ENCODE data around the gene DNAH2. TPM values are rescaled to one million over a fixed set of nuclear protein-coding genes. Genes with fewer than 3 reads are reported as not detected.

DNAH2 gene
- polyA plus RNA-seq, 1 of the 3 experiments (the other 2 are of a cell fraction): 0.13 TPM

- Histone ChIP-seq H3K27me3 (ENCODE audit: insufficient read depth) (no peaks in the 10 kb centered on the region), H3K4me2 (peak overlapping the region; percentile 91), H3K9me2 (no peaks in the 10 kb centered on the region), H4K20me1 (ENCODE audit: insufficient read depth) (peaks cover 10% of the 10 kb centered on the region), H3K27ac (ENCODE audit: low read depth in 2 of 2, low read length in 1 of 2) (peak overlapping the region; percentile 93 to 100), H3K9ac (peak overlapping the region; percentile 79), H3K36me3 (replicated peaks in 1 of 2; ENCODE audit: control insufficient read depth in 1 of 2, insufficient read depth in 2 of 2, low read length in 1 of 2) (peaks cover 18 to 48% of the 10 kb centered on the region in 2 experiments), H3K9me3 (no peaks in the 10 kb centered on the region), H2AFZ (ENCODE audit: low read depth) (no peak overlapping the region), H3K4me3 (ENCODE audit: low read depth in 2 of 2, low read length in 1 of 2) (peak overlapping the region; percentile 72 to 77), H3F3A (replicated peaks; ENCODE audit: insufficient read depth) (peaks cover 19% of the 10 kb centered on the region), H3K79me2 (ENCODE audit: insufficient read depth) (peaks cover 17% of the 10 kb centered on the region; the same call in 1 of the 2 replicates), H3K4me1 (ENCODE audit: control insufficient read depth in 1 of 2, insufficient read depth in 2 of 2, low read depth in 1 of 2, low read length in 1 of 2) (peaks cover 23 to 42% of the 10 kb centered on the region in 2 experiments; a peak in 3 of 4 replicates)
- TF ChIP-seq MXI1 (IDR thresholded peaks at IDR 0.05; ENCODE audit: low read depth, low read length) (peak; percentile 51; the same call in 1 of the 2 replicates), RXRA (IDR thresholded peaks at IDR 0.05; ENCODE audit: borderline replicate concordance, low read depth) (no peak), CHD2 (IDR thresholded peaks at IDR 0.05; ENCODE audit: low read length, partially characterized antibody) (peak; percentile 3)
- DNase-seq: peak; percentile 59
- WGBS (ENCODE audit: low lambda C conversion rate): 27% methylated on average over 23 of the region's 29 CpGs
- CTCF ChIA-PET: interaction anchor here (0.9 to 3.1 kb wide), 22 partner anchors 9 to 255 kb away, joined by 3 to 32 read pairs (median 5); partner anchors contain the start of genes KDM6B, TP53 and WRAP53
- POLR2A ChIA-PET: interaction anchor here (1.1 to 1.9 kb wide), 8 partner anchors 11 to 113 kb away, joined by 3 to 17 read pairs (median 9); partner anchors contain the start of gene KDM6B
These were observed 138.7 kb downstream of the DNAH2 start for GRCh38 chr17:7856011-7856810.

- peak within 1 kb of the TSS; percentile 72 to 77 for H3K4me3 ChIP-seq (ENCODE audit: low read depth in 2 of 2, low read length in 1 of 2)
- peaks cover 17% of the 10 kb centered on the region; the same call in 1 of the 2 replicates for H3K79me2 ChIP-seq (ENCODE audit: insufficient read depth)
- WGBS (ENCODE audit: low lambda C conversion rate): 1% methylated on average over 28 of the region's 64 CpGs
- peak; percentile 90 for DNase-seq
- no peaks in the 10 kb centered on the region for H3K9me3 ChIP-seq
- H3K9ac ChIP-seq: peak within 1 kb of the TSS; percentile 79
- H3K27me3 ChIP-seq (ENCODE audit: insufficient read depth): no peaks in the 10 kb centered on the region
- H3K4me2 ChIP-seq: peak within 1 kb of the TSS; percentile 91
- H4K20me1 ChIP-seq (ENCODE audit: insufficient read depth): peaks cover 5% of the 10 kb centered on the region
- peaks cover 19% of the 10 kb centered on the region for H3F3A ChIP-seq (replicated peaks; ENCODE audit: insufficient read depth)
- peak within 1 kb of the TSS; percentile 73 for H2AFZ ChIP-seq (ENCODE audit: low read depth)
- peaks cover 23 to 35% of the 10 kb centered on the region in 2 experiments; a peak in 3 of 4 replicates for H3K4me1 ChIP-seq (ENCODE audit: control insufficient read depth in 1 of 2, insufficient read depth in 2 of 2, low read depth in 1 of 2, low read length in 1 of 2)
- H3K36me3 ChIP-seq (replicated peaks in 1 of 2; ENCODE audit: control insufficient read depth in 1 of 2, insufficient read depth in 2 of 2, low read length in 1 of 2): peaks cover 11 to 49% of the 10 kb centered on the region in 2 experiments
- ChIA-PET POLR2A (interaction anchor here (0.6 to 1.9 kb wide), 16 partner anchors 12 to 637 kb away, joined by 3 to 17 read pairs (median 4); partner anchors contain the start of genes KDM6B, RNF227 and TP53), CTCF (interaction anchor here (0.6 to 3.1 kb wide), 23 partner anchors 9 to 254 kb away, joined by 3 to 32 read pairs (median 5); partner anchors contain the start of genes KDM6B, TP53 and WRAP53)
- H3K9me2 ChIP-seq: no peaks in the 10 kb centered on the region
- peak within 1 kb of the TSS; percentile 93 to 100 for H3K27ac ChIP-seq (ENCODE audit: low read depth in 2 of 2, low read length in 1 of 2)
- no peak for TF ChIP-seq USF2 (IDR thresholded peaks at IDR 0.05; ENCODE audit: borderline replicate concordance, low read depth, low read length)
- no peak for TF ChIP-seq REST (IDR thresholded peaks at IDR 0.05; ENCODE audit: low read depth, low read length)
- TF ChIP-seq NRF1 (IDR thresholded peaks at IDR 0.05; ENCODE audit: low read depth, low read length): peak; percentile 84
- TF ChIP-seq, protein P1, sequence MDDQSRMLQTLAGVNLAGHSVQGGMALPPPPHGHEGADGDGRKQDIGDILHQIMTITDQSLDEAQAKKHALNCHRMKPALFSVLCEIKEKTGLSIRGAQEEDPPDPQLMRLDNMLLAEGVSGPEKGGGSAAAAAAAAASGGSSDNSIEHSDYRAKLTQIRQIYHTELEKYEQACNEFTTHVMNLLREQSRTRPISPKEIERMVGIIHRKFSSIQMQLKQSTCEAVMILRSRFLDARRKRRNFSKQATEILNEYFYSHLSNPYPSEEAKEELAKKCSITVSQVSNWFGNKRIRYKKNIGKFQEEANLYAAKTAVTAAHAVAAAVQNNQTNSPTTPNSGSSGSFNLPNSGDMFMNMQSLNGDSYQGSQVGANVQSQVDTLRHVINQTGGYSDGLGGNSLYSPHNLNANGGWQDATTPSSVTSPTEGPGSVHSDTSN (IDR thresholded peaks at IDR 0.05): peak; percentile 38; the same call in 1 of the 2 replicates
- TF ChIP-seq RCOR1 (IDR thresholded peaks at IDR 0.05; ENCODE audit: low read length): no peak
- TF ChIP-seq MXI1 (IDR thresholded peaks at IDR 0.05; ENCODE audit: low read depth, low read length): peak; percentile 89
- no peak for TF ChIP-seq NFIC (IDR thresholded peaks at IDR 0.05; ENCODE audit: borderline replicate concordance)
- no peak for TF ChIP-seq EZH2phosphoT487 (IDR thresholded peaks at IDR 0.05; ENCODE audit: borderline replicate concordance, low read depth)
- no peak for TF ChIP-seq FOXJ3 (CRISPR knock-in tag; IDR thresholded peaks at IDR 0.05)
- no peak for TF ChIP-seq RXRA (IDR thresholded peaks at IDR 0.05; ENCODE audit: borderline replicate concordance, low read depth)
- TF ChIP-seq MEF2A (IDR thresholded peaks at IDR 0.05; ENCODE audit: borderline replicate concordance, low read depth): no peak
- no peak for TF ChIP-seq RFX5 (IDR thresholded peaks at IDR 0.05; ENCODE audit: low read length)
- no peak; the same call in 1 of the 2 replicates for TF ChIP-seq JUND (IDR thresholded peaks at IDR 0.05)
- TF ChIP-seq SIN3A (IDR thresholded peaks at IDR 0.05; ENCODE audit: borderline replicate concordance, low read depth, low read length): peak; percentile 92
- no peak; the same call in 1 of the 2 replicates for TF ChIP-seq FOSL2 (IDR thresholded peaks at IDR 0.05; ENCODE audit: borderline replicate concordance, low read depth)
- peak; percentile 49 for TF ChIP-seq TAF1 (IDR thresholded peaks at IDR 0.05; ENCODE audit: borderline replicate concordance, low read depth, low read length)
These were observed 139.5 kb downstream of the DNAH2 start, which contains the start of gene NAA38 for GRCh38 chr17:7856811-7857712. Gene NAA38 (minus strand): TSS chr17:7857559. CDS start chr17:7857463, 96 bp downstream.

Data from SK-N-SH (cell line).